ENCODE measurements around the gene C12orf75.

C12orf75 gene

GRCh38 chr12:105324704-105325103, 5.8 kb upstream of the C12orf75 start:
- Histone ChIP-seq H3K9me3 (replicated peaks in 1 of 2; ENCODE audit: control insufficient read depth in 2 of 2, insufficient read depth in 1 of 2, low read depth in 1 of 2, low read length in 2 of 2) (no peaks in the 10 kb centered on the region), H3K4me3 (ENCODE audit: low read length in 2 of 2) (no peak overlapping the region), H2BK15ac (ENCODE audit: low read length) (no peak overlapping the region)

DNA sequence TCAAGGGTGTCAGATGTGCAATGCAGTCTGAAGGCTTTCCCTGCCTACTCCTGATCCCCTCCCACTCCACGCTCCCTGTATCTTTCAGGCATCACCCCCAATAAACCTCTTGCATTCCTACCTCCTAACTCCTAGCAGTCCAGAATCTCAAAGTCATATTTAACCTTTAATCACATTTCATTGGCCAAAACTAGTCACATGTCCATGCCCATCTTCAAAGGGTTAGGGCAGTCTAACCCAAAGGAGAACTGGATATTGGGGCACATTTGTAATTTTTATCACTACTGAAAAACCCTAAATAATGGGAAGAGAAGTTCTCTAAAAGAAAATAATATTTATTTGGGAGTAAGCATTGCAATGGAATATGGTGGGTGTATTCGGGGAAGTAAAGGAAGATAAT, 5.4 kb upstream of the C12orf75 start:
- Histone ChIP-seq H3K36me3 (replicated peaks in 1 of 2; ENCODE audit: control insufficient read depth in 2 of 2, insufficient read depth in 2 of 2, low read length in 2 of 2) (no peaks in the 10 kb centered on the region), H4K91ac (ENCODE audit: low read depth, low read length, poor library complexity) (no peak overlapping the region), H3K4me3 (ENCODE audit: low read length in 2 of 2) (no peak overlapping the region), H2BK15ac (ENCODE audit: low read length) (no peak overlapping the region), H3K27ac (replicated peaks; ENCODE audit: low read length) (no peak overlapping the region), H3K27me3 (ENCODE audit: control insufficient read depth in 3 of 3, insufficient read depth in 3 of 3, low read depth in 1 of 3, low read length in 3 of 3) (peaks cover 0 to 35% (median 0%) of the 10 kb centered on the region in 3 experiments), H3K18ac (ENCODE audit: low read length) (no peak overlapping the region), H3K9me3 (replicated peaks in 1 of 2; ENCODE audit: control insufficient read depth in 2 of 2, insufficient read depth in 1 of 2, low read depth in 1 of 2, low read length in 2 of 2) (no peaks in the 10 kb centered on the region), H3K14ac (ENCODE audit: low read length) (no peak overlapping the region), H2AK5ac (ENCODE audit: low read depth, low read length) (no peak overlapping the region), H2BK12ac (ENCODE audit: low read length) (no peak overlapping the region), H3K4me2 (ENCODE audit: insufficient read depth, low read length, poor library complexity, severe bottlenecking) (no peak overlapping the region), H2BK120ac (ENCODE audit: low read depth, low read length) (no peak overlapping the region), H3K4me1 (ENCODE audit: control insufficient read depth in 2 of 2, insufficient read depth in 1 of 2, low read depth in 1 of 2, low read length in 2 of 2) (peaks cover 2 to 3% of the 10 kb centered on the region in 2 donors), H3K23ac (ENCODE audit: low read depth, low read length, poor library complexity) (no peak overlapping the region), H2BK5ac (ENCODE audit: low read length) (no peak overlapping the region), H3K4ac (ENCODE audit: low read length) (no peak overlapping the region), H2AFZ (ENCODE audit: low read length) (no peak overlapping the region), H4K8ac (ENCODE audit: low read depth, low read length) (no peak overlapping the region), H3K79me1 (ENCODE audit: low read depth, low read length) (no peaks in the 10 kb centered on the region), H3K9ac (ENCODE audit: low read depth, low read length, poor library complexity) (no peak overlapping the region)
- DNase-seq (ENCODE audit: low spot score): no peak
- WGBS, 2 donors (ENCODE audit: extremely low coverage in 2 of 2, insufficient read length in 2 of 2, insufficient replicate concordance in 1 of 2): 100% methylated on average over 1 of the region's 2 CpGs

More at GRCh38 chr12:105324704-105325103, 5.8 kb upstream of the C12orf75 start:
- H2AK5ac ChIP-seq (ENCODE audit: low read depth, low read length): no peak overlapping the region
- no peak overlapping the region for H3K4ac ChIP-seq (ENCODE audit: low read length)
- no peak overlapping the region for H3K4me2 ChIP-seq (ENCODE audit: insufficient read depth, low read length, poor library complexity, severe bottlenecking)
- H3K27me3 ChIP-seq (ENCODE audit: control insufficient read depth in 3 of 3, insufficient read depth in 3 of 3, low read depth in 1 of 3, low read length in 3 of 3): peaks cover 0 to 37% (median 0%) of the 10 kb centered on the region in 3 experiments
- H3K27ac ChIP-seq (replicated peaks; ENCODE audit: low read length): no peak overlapping the region
- no peak overlapping the region for H3K14ac ChIP-seq (ENCODE audit: low read length)
- no peak overlapping the region for H3K18ac ChIP-seq (ENCODE audit: low read length)
- no CpG with 5 or more reads among the region's 2 CpGs for WGBS, 2 donors (ENCODE audit: extremely low coverage in 2 of 2, insufficient read length in 2 of 2, insufficient replicate concordance in 1 of 2)
- no peak overlapping the region for H4K91ac ChIP-seq (ENCODE audit: low read depth, low read length, poor library complexity)
- H3K4me1 ChIP-seq (ENCODE audit: control insufficient read depth in 2 of 2, insufficient read depth in 1 of 2, low read depth in 1 of 2, low read length in 2 of 2): no peaks in the 10 kb centered on the region
- no peaks in the 10 kb centered on the region for H3K79me1 ChIP-seq (ENCODE audit: low read depth, low read length)
- no peak overlapping the region for H2AFZ ChIP-seq (ENCODE audit: low read length)
- H3K23ac ChIP-seq (ENCODE audit: low read depth, low read length, poor library complexity): no peak overlapping the region
- no peak for DNase-seq (ENCODE audit: low spot score)
- no peak overlapping the region for H4K8ac ChIP-seq (ENCODE audit: low read depth, low read length)
- no peak overlapping the region for H2BK12ac ChIP-seq (ENCODE audit: low read length)
- no peak overlapping the region for H3K9ac ChIP-seq (ENCODE audit: low read depth, low read length, poor library complexity)
- H2BK5ac ChIP-seq (ENCODE audit: low read length): no peak overlapping the region
- no peak overlapping the region for H2BK120ac ChIP-seq (ENCODE audit: low read depth, low read length)
- H3K36me3 ChIP-seq (replicated peaks in 1 of 2; ENCODE audit: control insufficient read depth in 2 of 2, insufficient read depth in 2 of 2, low read length in 2 of 2): no peaks in the 10 kb centered on the region

DNA sequence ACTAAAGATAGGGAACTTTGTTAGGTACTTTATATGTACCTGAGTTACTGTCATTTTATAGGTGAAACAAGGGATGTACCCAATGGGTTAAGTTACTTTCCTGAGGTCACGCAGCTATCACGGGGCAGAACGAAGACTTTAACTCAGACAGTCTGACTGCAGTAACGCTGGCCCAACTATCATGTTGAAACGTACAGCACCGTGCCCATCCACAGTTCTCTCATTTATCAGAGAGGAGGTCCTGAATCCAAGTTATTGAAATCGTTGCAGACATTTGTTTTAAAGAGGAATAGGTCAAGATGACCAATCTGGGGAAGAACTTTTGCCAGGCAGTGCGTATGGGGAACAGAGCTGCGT, 587 bp upstream of the C12orf75 start:
- WGBS, 2 donors (ENCODE audit: extremely low coverage in 2 of 2, insufficient read length in 2 of 2, insufficient replicate concordance in 1 of 2): no CpG with 5 or more reads among the region's 9 CpGs
- peaks cover 0 to 8% (median 4%) of the 10 kb centered on the region in 3 experiments for H3K27me3 ChIP-seq (ENCODE audit: control insufficient read depth in 3 of 3, insufficient read depth in 3 of 3, low read depth in 1 of 3, low read length in 3 of 3)
- peak overlapping the region; percentile 93 for H3K4me2 ChIP-seq (ENCODE audit: insufficient read depth, low read length, poor library complexity, severe bottlenecking)
- H4K8ac ChIP-seq (ENCODE audit: low read depth, low read length): no peak overlapping the region
- H3K36me3 ChIP-seq (replicated peaks in 1 of 2; ENCODE audit: control insufficient read depth in 2 of 2, insufficient read depth in 2 of 2, low read length in 2 of 2): no peaks in the 10 kb centered on the region
- no peak overlapping the region for H3K9ac ChIP-seq (ENCODE audit: low read depth, low read length, poor library complexity)
- no peak overlapping the region for H4K91ac ChIP-seq (ENCODE audit: low read depth, low read length, poor library complexity)
- no peak overlapping the region for H2BK12ac ChIP-seq (ENCODE audit: low read length)
- peak overlapping the region; percentile 68 to 69 for H3K4me3 ChIP-seq (ENCODE audit: low read length in 2 of 2)
- no peaks in the 10 kb centered on the region for H3K9me3 ChIP-seq (replicated peaks in 1 of 2; ENCODE audit: control insufficient read depth in 2 of 2, insufficient read depth in 1 of 2, low read depth in 1 of 2, low read length in 2 of 2)
- no peak overlapping the region for H2AK5ac ChIP-seq (ENCODE audit: low read depth, low read length)
- no peaks in the 10 kb centered on the region for H3K79me1 ChIP-seq (ENCODE audit: low read depth, low read length)
- H3K23ac ChIP-seq (ENCODE audit: low read depth, low read length, poor library complexity): no peak overlapping the region
- H2BK15ac ChIP-seq (ENCODE audit: low read length): no peak overlapping the region
- no peak overlapping the region for H2BK5ac ChIP-seq (ENCODE audit: low read length)
- H3K14ac ChIP-seq (ENCODE audit: low read length): no peak overlapping the region
- DNase-seq (ENCODE audit: low spot score): no peak
- peak overlapping the region; percentile 77 for H3K18ac ChIP-seq (ENCODE audit: low read length)
- H2BK120ac ChIP-seq (ENCODE audit: low read depth, low read length): no peak overlapping the region
- no peak overlapping the region for H3K27ac ChIP-seq (replicated peaks; ENCODE audit: low read length)
- peaks cover 13 to 14% of the 10 kb centered on the region in 2 donors for H3K4me1 ChIP-seq (ENCODE audit: control insufficient read depth in 2 of 2, insufficient read depth in 1 of 2, low read depth in 1 of 2, low read length in 2 of 2)
- H3K4ac ChIP-seq (ENCODE audit: low read length): no peak overlapping the region
- H2AFZ ChIP-seq (ENCODE audit: low read length): peak overlapping the region; percentile 84

- Histone ChIP-seq H3K79me1 (ENCODE audit: low read depth, low read length) (no peaks in the 10 kb centered on the region), H2BK5ac (ENCODE audit: low read length) (no peak overlapping the region), H2BK120ac (ENCODE audit: low read depth, low read length) (no peak overlapping the region), H4K8ac (ENCODE audit: low read depth, low read length) (no peak overlapping the region), H3K27me3 (ENCODE audit: control insufficient read depth in 3 of 3, insufficient read depth in 3 of 3, low read depth in 1 of 3, low read length in 3 of 3) (peaks cover 0 to 8% (median 4%) of the 10 kb centered on the region in 3 experiments), H2AFZ (ENCODE audit: low read length) (peak overlapping the region; percentile 84), H3K4me3 (ENCODE audit: low read length in 2 of 2) (peak overlapping the region; percentile 68 to 90), H2AK5ac (ENCODE audit: low read depth, low read length) (peak overlapping the region; percentile 51), H2BK12ac (ENCODE audit: low read length) (no peak overlapping the region), H3K4ac (ENCODE audit: low read length) (no peak overlapping the region), H3K9ac (ENCODE audit: low read depth, low read length, poor library complexity) (peak overlapping the region; percentile 83), H4K91ac (ENCODE audit: low read depth, low read length, poor library complexity) (no peak overlapping the region), H3K23ac (ENCODE audit: low read depth, low read length, poor library complexity) (no peak overlapping the region), H3K36me3 (replicated peaks in 1 of 2; ENCODE audit: control insufficient read depth in 2 of 2, insufficient read depth in 2 of 2, low read length in 2 of 2) (no peaks in the 10 kb centered on the region), H3K9me3 (replicated peaks in 1 of 2; ENCODE audit: control insufficient read depth in 2 of 2, insufficient read depth in 1 of 2, low read depth in 1 of 2, low read length in 2 of 2) (no peaks in the 10 kb centered on the region), H3K14ac (ENCODE audit: low read length) (no peak overlapping the region), H3K4me1 (ENCODE audit: control insufficient read depth in 2 of 2, insufficient read depth in 1 of 2, low read depth in 1 of 2, low read length in 2 of 2) (peaks cover 13 to 14% of the 10 kb centered on the region in 2 donors), H3K4me2 (ENCODE audit: insufficient read depth, low read length, poor library complexity, severe bottlenecking) (peak overlapping the region; percentile 74), H3K27ac (replicated peaks; ENCODE audit: low read length) (no peak overlapping the region), H2BK15ac (ENCODE audit: low read length) (no peak overlapping the region), H3K18ac (ENCODE audit: low read length) (peak overlapping the region; percentile 89)
- DNase-seq (ENCODE audit: low spot score): no peak
- WGBS, 2 donors (ENCODE audit: extremely low coverage in 2 of 2, insufficient read length in 2 of 2, insufficient replicate concordance in 1 of 2): no CpG with 5 or more reads among the region's 46 CpGs
Measured at GRCh38 chr12:105330931-105331804, 677 bp downstream of the C12orf75 start.

Data from neuronal stem cell (in vitro differentiated cells).